Cardiac atrium fibroblast (primary cell): ENCODE results near the gene THOC1. TPM values are rescaled to one million over a fixed set of nuclear protein-coding genes. Genes with fewer than 3 reads are reported as not detected.

Experiments
- total RNA-seq: library from RNA; depleted of rRNA; stranded (reverse); fragments of >200 nt; gene quantifications from 2 replicates; pipeline ENCODE4 v1.2.3, GENCODE V29; 2015

THOC1 gene
- 11.0 and 17.0 TPM in 2 replicates for total RNA-seq

GRCh38 chr18:267688-268552 lies at the start of gene THOC1:
THOC1 (minus strand) TSS chr18:268047; CDS start chr18:268019, 28 bp downstream.

Other genes with a start within 250 kb of the THOC1 start
- gene TUBB8B, start 218.4 kb downstream of the THOC1 start, total RNA-seq: not detected in 2 replicates
- 14.4 and 17.0 TPM in 2 replicates for gene USP14, start 109.5 kb downstream of the THOC1 start, total RNA-seq
- 96.6 and 104 TPM in 2 replicates for gene COLEC12, start 232.7 kb upstream of the THOC1 start, total RNA-seq